Tibial nerve (tissue), 3 donors: ENCODE data around the gene SLC39A10.

Source experiments
- EP300 ChIP-seq, 2 donors: sonication (generic); formaldehyde crosslinking; IDR thresholded peaks; one replicate each; pipeline ENCODE4 v1.6.1; 2017; ENCODE audit warnings: antibody characterized with exemption in 2 of 2, mild to moderate bottlenecking in 1 of 2
- POLR2A ChIP-seq, 2 donors: fragments of 450-650 bp; IDR thresholded peaks; one replicate each; pipeline ENCODE4 v1.6.1; 2017; ENCODE audit warnings: antibody characterized with exemption in 2 of 2, mild to moderate bottlenecking in 2 of 2, moderate library complexity in 2 of 2

GRCh38 chr2:195779491-195779890 lies 122.5 kb downstream of the SLC39A10 start:
- TF ChIP-seq EP300 (IDR thresholded peaks at IDR 0.05) = no peak
- no peak for TF ChIP-seq POLR2A (IDR thresholded peaks at IDR 0.05)
